NCI-H128 (cell line): Measurements from ENCODE around the gene ST3GAL3.
A peak's percentile ranks its signal among the peaks of the same experiment; 100 is the strongest.

Experiments
- DNase-seq: peaks from one replicate; lab custom pipeline; 2025; ENCODE audit not compliant: unreplicated experiment; lab: John Stamatoyannopoulos, UW

ST3GAL3 gene

DNA sequence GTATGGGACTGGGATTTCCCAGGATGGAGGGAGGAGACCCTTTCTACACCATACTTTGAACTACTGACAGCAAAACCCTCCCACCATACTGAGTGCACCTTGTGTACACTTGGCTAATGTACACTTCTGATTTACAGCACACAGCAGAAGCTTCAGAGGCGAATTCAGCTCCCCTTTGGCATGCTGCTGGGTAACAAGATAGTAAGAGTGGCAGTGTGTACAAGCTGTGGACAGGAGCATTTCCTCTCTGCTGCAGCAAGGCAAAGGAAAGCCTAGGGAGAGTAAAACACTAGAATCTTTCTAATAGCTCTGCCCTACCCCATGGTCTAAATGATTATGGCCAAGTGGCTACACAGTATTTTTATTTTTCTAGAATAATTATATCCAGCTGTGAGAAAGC is 142.3 kb downstream of the ST3GAL3 start:
- DNase-seq = no peak

- no peak for DNase-seq
Measured at GRCh38 chr1:43850591-43851233, 143.4 kb downstream of the ST3GAL3 start.

DNA sequence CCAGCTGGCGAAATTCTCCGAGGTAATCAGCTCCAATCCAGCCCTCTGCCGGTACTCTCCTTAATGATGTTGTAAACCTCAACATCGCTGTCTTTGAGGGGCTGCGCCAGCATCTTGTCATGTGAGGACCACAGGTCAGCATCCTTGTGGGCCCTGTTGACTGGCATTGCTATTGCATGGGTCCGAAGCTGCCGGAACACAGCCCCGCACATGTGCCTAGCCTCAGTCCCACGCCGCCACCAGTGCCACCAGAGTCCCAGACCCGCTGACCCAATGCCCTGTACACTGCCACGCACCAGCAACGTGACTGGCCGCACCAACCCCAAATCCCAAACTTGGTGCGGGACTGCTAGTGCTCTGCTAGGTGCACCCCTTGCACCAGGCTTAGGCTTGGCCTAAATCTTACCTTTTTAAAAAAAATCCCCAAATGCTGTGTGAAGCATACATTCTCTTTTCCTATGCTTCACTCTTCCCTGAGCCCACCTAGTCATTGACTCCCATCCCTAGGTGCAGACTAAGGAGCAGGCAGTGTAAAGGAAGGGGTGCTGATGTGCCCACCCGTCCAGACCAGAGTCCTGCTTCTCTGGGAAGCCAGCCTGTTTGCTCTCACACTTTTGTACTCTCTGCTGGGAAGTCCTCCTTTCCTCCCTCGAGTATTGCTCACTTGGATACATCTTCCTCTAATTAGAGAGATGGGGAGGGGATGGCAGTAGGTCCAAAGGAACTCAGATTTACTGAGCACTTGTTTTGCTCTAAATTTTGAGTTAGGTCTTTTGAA is 144.4 kb downstream of the ST3GAL3 start:
- DNase-seq = no peak

GRCh38 chr1:43853161-43853921 is 146.0 kb downstream of the ST3GAL3 start:
- peak; percentile 50 for DNase-seq

GRCh38 chr1:43854473-43854872 is 147.1 kb downstream of the ST3GAL3 start:
- no peak for DNase-seq

- no peak for DNase-seq
Measured at GRCh38 chr1:43856188-43856587, 148.9 kb downstream of the ST3GAL3 start.

- DNase-seq = no peak
Measured at GRCh38 chr1:43857163-43857562, 149.8 kb downstream of the ST3GAL3 start.

- no peak for DNase-seq
Measured at GRCh38 chr1:43858324-43858723, 151.0 kb downstream of the ST3GAL3 start.

DNA sequence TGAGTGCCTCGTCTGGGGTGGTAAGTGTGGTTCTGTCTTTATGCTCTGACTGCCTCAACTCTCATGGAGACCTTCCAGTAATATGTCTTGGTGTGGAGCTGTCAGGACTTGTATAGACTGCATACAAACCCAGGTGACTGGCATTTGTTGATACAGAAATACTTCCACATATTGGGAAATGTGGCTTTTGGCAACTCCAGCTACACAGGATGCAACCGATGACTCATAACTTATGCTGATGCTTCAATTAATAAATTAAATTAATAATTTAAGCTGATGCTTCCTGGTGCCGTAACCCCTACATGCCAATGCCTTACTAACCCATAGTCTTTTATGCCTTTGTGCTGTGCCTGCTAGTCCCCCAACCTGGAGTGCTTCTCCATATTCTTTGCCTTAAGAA is 154.0 kb downstream of the ST3GAL3 start:
- DNase-seq = no peak

DNA sequence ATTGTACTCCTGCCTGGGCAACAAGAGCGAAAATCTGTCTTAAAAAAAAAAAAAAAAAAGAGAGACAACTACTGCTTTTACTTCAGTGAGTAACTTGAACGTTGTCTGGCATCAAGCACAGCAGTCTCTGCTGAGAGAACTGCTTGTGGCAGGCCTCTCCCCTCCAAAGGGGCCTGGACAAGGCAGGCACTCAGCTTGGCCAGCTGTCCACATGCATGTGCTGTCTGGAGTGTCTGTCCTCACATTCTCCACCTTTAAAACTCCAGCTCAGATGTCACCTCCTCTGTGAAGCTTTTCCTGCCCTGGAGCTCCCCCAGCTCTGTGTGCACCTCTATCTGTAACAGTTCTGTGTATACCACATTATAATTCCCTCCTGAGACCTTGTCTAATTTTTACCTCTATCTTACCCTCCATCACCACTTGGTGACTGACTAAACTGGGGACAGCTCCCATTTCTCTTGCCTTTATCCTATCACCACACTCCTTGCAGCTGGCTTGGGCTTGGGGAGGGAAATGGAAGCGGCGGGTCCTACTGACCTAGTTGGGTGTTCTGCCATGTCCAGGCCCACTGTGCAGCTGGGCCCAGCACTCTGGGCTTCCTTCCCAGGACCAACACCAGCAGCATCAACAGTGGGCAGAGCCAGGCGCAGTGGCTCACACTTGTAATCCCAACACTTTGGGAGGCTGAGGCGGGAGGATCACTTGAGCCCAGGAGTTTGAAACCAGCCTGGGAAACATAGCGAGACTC is 154.8 kb downstream of the ST3GAL3 start:
- no peak for DNase-seq

DNA sequence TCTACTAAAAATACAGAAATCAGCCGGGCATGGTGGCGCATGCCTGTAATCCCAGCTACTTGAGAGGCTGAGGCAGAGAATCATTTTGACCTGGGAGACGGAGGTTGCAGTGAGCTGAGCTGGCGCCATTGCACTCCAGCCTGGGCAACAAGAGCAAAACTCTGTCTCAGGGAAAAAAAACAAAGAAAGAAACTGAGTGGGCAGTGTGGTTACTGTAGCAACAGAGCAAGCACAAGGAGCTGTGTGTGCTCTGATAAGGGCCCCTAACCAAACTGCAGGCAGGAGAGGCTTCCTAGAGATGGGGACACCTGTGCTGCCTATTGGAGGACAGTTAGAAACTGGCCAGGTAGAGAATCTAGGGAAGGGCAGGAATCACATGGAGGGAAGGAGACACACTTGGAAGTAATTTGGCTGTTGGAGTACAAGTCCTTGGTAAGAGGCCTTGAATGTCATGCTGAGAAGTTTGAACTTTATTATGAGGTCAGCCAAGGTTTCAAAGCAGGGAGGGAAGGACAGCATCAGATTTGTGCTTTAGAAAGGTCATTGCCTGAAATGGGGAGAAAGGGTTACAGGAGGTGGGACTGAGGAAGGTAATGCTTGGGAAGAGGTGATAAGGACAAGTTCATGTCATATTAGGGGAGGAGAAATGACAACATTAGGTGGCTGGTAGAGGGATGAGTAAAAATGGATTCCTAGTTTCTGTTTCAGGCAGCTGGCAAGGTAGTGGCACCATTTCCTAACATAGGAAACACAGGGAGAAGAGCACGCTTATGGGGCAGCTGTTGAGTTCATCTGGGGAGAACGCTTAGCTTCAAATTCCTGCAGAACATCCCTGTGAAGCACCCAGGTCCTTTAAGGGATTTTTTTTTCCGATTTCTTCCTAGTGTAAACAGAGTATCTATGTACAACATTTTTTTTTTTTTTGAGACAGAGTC is 157.0 kb downstream of the ST3GAL3 start:
- no peak for DNase-seq

DNA sequence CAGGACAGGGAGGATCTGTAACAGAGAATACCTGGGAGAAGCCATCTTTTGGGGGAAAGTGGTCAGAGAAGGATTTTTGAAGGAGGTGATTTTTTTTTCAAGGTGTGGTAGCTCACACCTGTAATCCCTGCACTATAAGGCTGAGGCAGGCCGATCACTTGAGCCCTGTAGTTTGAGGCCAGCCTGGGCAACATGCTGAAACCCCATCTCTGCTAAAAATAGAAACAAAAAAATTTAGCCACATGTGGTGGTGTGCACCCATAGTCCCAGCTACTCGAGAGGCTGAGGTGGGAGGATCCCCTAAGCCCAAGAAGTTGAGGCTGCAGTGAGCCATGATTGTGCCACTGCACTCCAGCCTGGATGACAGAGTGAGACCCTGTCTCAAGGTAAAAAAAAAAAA is 158.9 kb downstream of the ST3GAL3 start:
- no peak for DNase-seq

- DNase-seq = no peak
Measured at GRCh38 chr1:43867976-43868740, 160.8 kb downstream of the ST3GAL3 start.

DNA sequence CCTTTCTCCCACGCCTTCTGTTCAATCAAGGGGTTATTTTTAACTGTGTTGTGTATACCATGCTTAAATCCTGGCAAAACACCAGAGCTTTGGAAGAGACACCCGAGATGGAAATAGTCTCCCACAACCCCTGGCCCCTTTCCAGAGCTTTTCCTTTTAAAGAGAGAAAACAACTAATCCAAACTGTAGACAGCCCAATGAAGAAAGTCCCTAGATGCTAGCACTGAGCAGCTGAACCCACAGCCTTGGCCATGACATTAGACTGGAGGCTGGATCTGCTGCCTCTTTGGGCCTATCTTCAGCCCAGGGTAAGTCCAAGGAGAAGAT is 161.4 kb downstream of the ST3GAL3 start:
- no peak for DNase-seq

DNA sequence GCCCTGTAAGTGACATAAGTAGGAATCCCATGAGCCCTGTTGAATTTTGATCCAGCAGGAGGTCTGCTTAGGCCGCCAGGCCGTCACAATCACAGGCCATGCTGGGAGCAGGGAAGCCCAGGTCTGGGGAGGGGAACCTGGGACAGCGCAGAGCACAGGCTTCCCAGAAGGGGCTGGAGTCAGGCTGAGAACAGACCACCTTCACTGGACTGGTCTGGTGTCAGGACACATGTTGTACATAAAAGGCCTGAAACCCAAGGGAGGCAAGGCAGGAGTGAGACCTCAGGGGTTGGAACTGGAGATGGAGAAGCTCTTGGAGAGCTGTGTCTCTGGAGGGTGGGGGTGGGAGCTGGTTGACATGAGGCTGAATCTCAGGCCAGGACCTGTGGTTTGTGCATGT is 163.0 kb downstream of the ST3GAL3 start:
- DNase-seq = no peak

- no peak for DNase-seq
Measured at GRCh38 chr1:43871181-43871910, 164.0 kb downstream of the ST3GAL3 start.

DNA sequence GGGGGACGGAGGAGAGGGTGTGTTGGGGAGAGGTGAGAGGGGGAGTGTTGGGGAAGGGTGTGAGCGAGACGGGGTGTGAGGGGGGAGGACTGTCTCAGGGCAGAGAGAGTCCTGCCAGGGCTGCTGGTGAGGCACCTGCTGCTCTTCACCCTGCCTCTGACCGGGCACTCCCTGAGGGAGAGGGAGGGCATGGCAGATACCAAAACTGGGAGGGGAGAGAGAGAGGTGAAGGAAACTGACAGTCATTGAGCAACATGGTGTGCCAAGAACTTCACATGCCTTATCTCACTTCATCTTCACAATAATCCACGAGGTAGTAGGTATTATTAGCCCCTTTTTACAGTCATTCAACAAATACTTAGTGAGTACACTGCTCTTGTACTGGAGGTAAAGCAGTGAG is 164.9 kb downstream of the ST3GAL3 start:
- no peak for DNase-seq

GRCh38 chr1:43873851-43874250 is 166.5 kb downstream of the ST3GAL3 start:
- no peak for DNase-seq

DNA sequence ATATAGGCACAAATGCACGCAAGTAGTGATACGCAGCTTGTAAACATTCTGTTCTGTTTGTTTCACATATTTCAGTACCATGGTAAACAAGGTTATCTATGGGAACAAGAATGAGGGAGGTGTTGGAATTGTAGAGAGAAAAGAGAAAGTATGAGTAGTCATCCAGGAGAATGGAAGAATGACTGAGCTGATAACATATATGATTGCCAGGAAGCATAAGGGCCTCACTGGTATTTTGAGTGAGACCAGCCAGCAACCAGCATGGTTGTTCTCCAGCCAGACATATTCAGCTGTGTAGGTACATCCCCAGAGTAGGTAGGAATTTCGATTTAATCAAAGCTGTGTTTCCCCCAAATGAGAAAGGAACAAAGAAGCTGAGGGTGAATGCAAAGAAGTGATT is 167.4 kb downstream of the ST3GAL3 start:
- DNase-seq = no peak
